HEK293 (cell line): ENCODE data around the gene TMED6.

ENCODE experiments used
- BCL11A ChIP-seq: fragments of 450-650 bp; formaldehyde crosslinking; IDR thresholded peaks from 2 replicates; pipeline ENCODE4 v1.5.1; 2016; ENCODE audit warnings: low read depth, missing biosample characterization, missing genetic modification characterization
- ZNF324 ChIP-seq: fragments of 450-650 bp; formaldehyde crosslinking; IDR thresholded peaks from 2 replicates; pipeline ENCODE4 v1.5.1; 2016; ENCODE audit warnings: missing biosample characterization, missing genetic modification characterization
- ZNF514 ChIP-seq: fragments of 450-650 bp; formaldehyde crosslinking; IDR thresholded peaks from 2 replicates; pipeline ENCODE4 v1.5.1; 2016; ENCODE audit warnings: missing biosample characterization, missing genetic modification characterization
- ZNF585B ChIP-seq: fragments of 450-650 bp; formaldehyde crosslinking; IDR thresholded peaks from 2 replicates; pipeline ENCODE4 v1.5.1; 2016; ENCODE audit warnings: missing biosample characterization, missing genetic modification characterization
- TF ChIP-seq, protein P1 (sequence below): fragments of 450-650 bp; formaldehyde crosslinking; IDR thresholded peaks from 2 replicates; pipeline ENCODE4 v1.5.1; 2016; ENCODE audit warnings: missing biosample characterization, missing genetic modification characterization, borderline replicate concordance
- TF ChIP-seq, protein P2 (sequence below): fragments of 450-650 bp; formaldehyde crosslinking; IDR thresholded peaks from 2 replicates; pipeline ENCODE4 v1.5.1; 2016; ENCODE audit warnings: missing biosample characterization, missing genetic modification characterization
- TF ChIP-seq, protein P3 (sequence below): fragments of 450-650 bp; formaldehyde crosslinking; IDR thresholded peaks from 2 replicates; pipeline ENCODE4 v1.5.1; 2016; ENCODE audit warnings: missing biosample characterization, missing genetic modification characterization

DNA sequence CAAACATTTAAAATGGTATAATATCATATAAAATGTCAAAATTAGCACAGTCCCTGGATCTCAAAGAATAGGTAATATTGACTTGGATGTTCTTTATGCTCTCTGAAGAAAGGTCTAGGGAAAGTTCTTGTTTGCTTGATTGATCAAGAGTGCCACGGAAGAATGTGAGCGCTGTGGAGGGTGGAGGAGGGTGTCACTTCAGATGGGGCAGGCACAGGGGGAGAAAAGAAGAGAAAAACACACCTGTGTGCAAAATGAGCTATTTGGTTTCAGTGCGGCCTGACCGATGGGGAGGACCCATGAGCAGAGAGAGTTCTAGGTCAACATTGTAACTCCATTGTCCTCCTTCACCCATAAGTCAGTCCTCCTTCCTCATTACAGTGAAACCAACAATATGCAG, 49.3 kb downstream of the TMED6 start:
- TF ChIP-seq, protein P1, sequence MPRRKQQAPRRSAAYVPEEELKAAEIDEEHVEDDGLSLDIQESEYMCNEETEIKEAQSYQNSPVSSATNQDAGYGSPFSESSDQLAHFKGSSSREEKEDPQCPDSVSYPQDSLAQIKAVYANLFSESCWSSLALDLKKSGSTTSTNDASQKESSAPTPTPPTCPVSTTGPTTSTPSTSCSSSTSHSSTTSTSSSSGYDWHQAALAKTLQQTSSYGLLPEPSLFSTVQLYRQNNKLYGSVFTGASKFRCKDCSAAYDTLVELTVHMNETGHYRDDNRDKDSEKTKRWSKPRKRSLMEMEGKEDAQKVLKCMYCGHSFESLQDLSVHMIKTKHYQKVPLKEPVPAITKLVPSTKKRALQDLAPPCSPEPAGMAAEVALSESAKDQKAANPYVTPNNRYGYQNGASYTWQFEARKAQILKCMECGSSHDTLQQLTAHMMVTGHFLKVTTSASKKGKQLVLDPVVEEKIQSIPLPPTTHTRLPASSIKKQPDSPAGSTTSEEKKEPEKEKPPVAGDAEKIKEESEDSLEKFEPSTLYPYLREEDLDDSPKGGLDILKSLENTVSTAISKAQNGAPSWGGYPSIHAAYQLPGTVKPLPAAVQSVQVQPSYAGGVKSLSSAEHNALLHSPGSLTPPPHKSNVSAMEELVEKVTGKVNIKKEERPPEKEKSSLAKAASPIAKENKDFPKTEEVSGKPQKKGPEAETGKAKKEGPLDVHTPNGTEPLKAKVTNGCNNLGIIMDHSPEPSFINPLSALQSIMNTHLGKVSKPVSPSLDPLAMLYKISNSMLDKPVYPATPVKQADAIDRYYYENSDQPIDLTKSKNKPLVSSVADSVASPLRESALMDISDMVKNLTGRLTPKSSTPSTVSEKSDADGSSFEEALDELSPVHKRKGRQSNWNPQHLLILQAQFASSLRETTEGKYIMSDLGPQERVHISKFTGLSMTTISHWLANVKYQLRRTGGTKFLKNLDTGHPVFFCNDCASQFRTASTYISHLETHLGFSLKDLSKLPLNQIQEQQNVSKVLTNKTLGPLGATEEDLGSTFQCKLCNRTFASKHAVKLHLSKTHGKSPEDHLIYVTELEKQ, result no peak
- TF ChIP-seq, protein P2, sequence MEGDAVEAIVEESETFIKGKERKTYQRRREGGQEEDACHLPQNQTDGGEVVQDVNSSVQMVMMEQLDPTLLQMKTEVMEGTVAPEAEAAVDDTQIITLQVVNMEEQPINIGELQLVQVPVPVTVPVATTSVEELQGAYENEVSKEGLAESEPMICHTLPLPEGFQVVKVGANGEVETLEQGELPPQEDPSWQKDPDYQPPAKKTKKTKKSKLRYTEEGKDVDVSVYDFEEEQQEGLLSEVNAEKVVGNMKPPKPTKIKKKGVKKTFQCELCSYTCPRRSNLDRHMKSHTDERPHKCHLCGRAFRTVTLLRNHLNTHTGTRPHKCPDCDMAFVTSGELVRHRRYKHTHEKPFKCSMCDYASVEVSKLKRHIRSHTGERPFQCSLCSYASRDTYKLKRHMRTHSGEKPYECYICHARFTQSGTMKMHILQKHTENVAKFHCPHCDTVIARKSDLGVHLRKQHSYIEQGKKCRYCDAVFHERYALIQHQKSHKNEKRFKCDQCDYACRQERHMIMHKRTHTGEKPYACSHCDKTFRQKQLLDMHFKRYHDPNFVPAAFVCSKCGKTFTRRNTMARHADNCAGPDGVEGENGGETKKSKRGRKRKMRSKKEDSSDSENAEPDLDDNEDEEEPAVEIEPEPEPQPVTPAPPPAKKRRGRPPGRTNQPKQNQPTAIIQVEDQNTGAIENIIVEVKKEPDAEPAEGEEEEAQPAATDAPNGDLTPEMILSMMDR (tag by site-specific recombination), result no peak
- TF ChIP-seq ZNF514 (tag by site-specific recombination), result no peak
- no peak for TF ChIP-seq ZNF585B (tag by site-specific recombination)
- no peak for TF ChIP-seq ZNF324
- TF ChIP-seq, protein P3, sequence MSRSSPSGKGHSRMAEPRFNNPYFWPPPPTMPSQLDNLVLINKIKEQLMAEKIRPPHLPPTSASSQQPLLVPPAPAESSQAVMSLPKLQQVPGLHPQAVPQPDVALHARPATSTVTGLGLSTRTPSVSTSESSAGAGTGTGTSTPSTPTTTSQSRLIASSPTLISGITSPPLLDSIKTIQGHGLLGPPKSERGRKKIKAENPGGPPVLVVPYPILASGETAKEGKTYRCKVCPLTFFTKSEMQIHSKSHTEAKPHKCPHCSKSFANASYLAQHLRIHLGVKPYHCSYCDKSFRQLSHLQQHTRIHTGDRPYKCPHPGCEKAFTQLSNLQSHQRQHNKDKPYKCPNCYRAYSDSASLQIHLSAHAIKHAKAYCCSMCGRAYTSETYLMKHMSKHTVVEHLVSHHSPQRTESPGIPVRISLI (tag by site-specific recombination), result no peak
- TF ChIP-seq BCL11A, result no peak
